Brain pericyte (primary cell): Measurements from ENCODE around the gene CARD9.

Experiments used
- DNase-seq: peaks from one replicate; pipeline ENCODE4 v3.0.0-alpha.2; 2012; ENCODE audit warnings: low read depth, low spot score

Gene CARD9

GRCh38 chr9:136347472-136348256 is 25.8 kb downstream of the CARD9 start:
- DNase-seq = no peak

- no peak for DNase-seq
Measured at GRCh38 chr9:136346927-136347465, 26.5 kb downstream of the CARD9 start.

GRCh38 chr9:136346157-136346481 is 27.4 kb downstream of the CARD9 start:
- DNase-seq = no peak

- no peak for DNase-seq
Measured at GRCh38 chr9:136345281-136346156, 27.9 kb downstream of the CARD9 start.

- DNase-seq = no peak
Measured at GRCh38 chr9:136344544-136345280, 28.8 kb downstream of the CARD9 start.

- no peak for DNase-seq
Measured at GRCh38 chr9:136343884-136344269, 29.6 kb downstream of the CARD9 start.

GRCh38 chr9:136343121-136343883 is 30.2 kb downstream of the CARD9 start:
- no peak for DNase-seq

- DNase-seq = no peak
Measured at GRCh38 chr9:136342181-136343120, 31.0 kb downstream of the CARD9 start.

GRCh38 chr9:136341769-136342168 is 31.7 kb downstream of the CARD9 start:
- no peak for DNase-seq

GRCh38 chr9:136341042-136341655 is 32.3 kb downstream of the CARD9 start:
- no peak for DNase-seq

GRCh38 chr9:136340356-136341041 is 33.0 kb downstream of the CARD9 start:
- DNase-seq = no peak

GRCh38 chr9:136339958-136340310 is 33.5 kb downstream of the CARD9 start:
- no peak for DNase-seq

GRCh38 chr9:136339173-136339957 is 34.1 kb downstream of the CARD9 start:
- DNase-seq = no peak

GRCh38 chr9:136338511-136338910 is 35.0 kb downstream of the CARD9 start:
- no peak for DNase-seq

GRCh38 chr9:136337416-136338395 is 35.8 kb downstream of the CARD9 start:
- no peak for DNase-seq

- DNase-seq = no peak
Measured at GRCh38 chr9:136336881-136337280, 36.6 kb downstream of the CARD9 start.
